ENCODE results near the gene ENGASE.
A peak's percentile ranks its signal among the peaks of the same experiment; 100 is the strongest.
"Not testable (repeated sequence)": the region's sequence is repeated elsewhere in the genome, so short reads cannot be mapped to it uniquely, and the experiment has no call there.

The ENGASE gene

GRCh38 chr17:79074649-79075445 lies at the start of gene ENGASE:
ENGASE (plus strand) TSS chr17:79074824; CDS start chr17:79074945, 121 bp downstream.
- peak; percentile 83 for DNase-seq (ENCODE audit: low read depth)

- no peak for DNase-seq (ENCODE audit: low read depth)
These were observed 49.5 kb upstream of the ENGASE start for GRCh38 chr17:79024901-79025737.

GRCh38 chr17:79026376-79027273 lies 48.0 kb upstream of the ENGASE start:
- no peak for DNase-seq (ENCODE audit: low read depth)

- no peak for DNase-seq (ENCODE audit: low read depth)
These were observed 47.2 kb upstream of the ENGASE start for GRCh38 chr17:79027274-79027924.

GRCh38 chr17:79027925-79028491 lies 46.6 kb upstream of the ENGASE start:
- DNase-seq (ENCODE audit: low read depth) = no peak

GRCh38 chr17:79028496-79029326 lies 45.9 kb upstream of the ENGASE start:
- no peak for DNase-seq (ENCODE audit: low read depth)

GRCh38 chr17:79029327-79030009 lies 45.2 kb upstream of the ENGASE start:
- no peak for DNase-seq (ENCODE audit: low read depth)

- DNase-seq (ENCODE audit: low read depth) = not testable (repeated sequence)
These were observed 44.0 kb upstream of the ENGASE start for GRCh38 chr17:79030636-79031035.

- DNase-seq (ENCODE audit: low read depth) = no peak
These were observed 42.4 kb upstream of the ENGASE start for GRCh38 chr17:79031996-79032875.

- no peak for DNase-seq (ENCODE audit: low read depth)
These were observed 41.5 kb upstream of the ENGASE start for GRCh38 chr17:79033046-79033616.

- DNase-seq (ENCODE audit: low read depth) = no peak
These were observed 40.7 kb upstream of the ENGASE start for GRCh38 chr17:79033741-79034501.

GRCh38 chr17:79034931-79035485 lies 39.6 kb upstream of the ENGASE start:
- DNase-seq (ENCODE audit: low read depth) = no peak

GRCh38 chr17:79035686-79036085 lies 38.9 kb upstream of the ENGASE start:
- no peak for DNase-seq (ENCODE audit: low read depth)

- DNase-seq (ENCODE audit: low read depth) = no peak
These were observed 38.4 kb upstream of the ENGASE start for GRCh38 chr17:79036181-79036580.

GRCh38 chr17:79036596-79036995 lies 38.0 kb upstream of the ENGASE start:
- DNase-seq (ENCODE audit: low read depth) = no peak

- no peak for DNase-seq (ENCODE audit: low read depth)
These were observed 36.0 kb upstream of the ENGASE start for GRCh38 chr17:79038545-79039135.

- DNase-seq (ENCODE audit: low read depth) = no peak
These were observed 35.5 kb upstream of the ENGASE start for GRCh38 chr17:79039171-79039570.

All from CMK (cell line).